Measurements from ENCODE around the gene CASKIN1.
A peak's percentile ranks its signal among the peaks of the same experiment; 100 is the strongest.

The CASKIN1 gene

GRCh38 chr16:2170587-2171435, 25.6 kb downstream of the CASKIN1 start:
- DNase-seq: no peak
- H3K27me3 Mint-ChIP-seq (ENCODE audit: low read depth, poor library complexity): no peaks in the 10 kb centered on the region
- H3K4me1 Mint-ChIP-seq: no peaks in the 10 kb centered on the region
- no peak overlapping the region for H3K4me3 Mint-ChIP-seq
- no peaks in the 10 kb centered on the region for H3K9me3 Mint-ChIP-seq
- no peak overlapping the region for H3K27ac Mint-ChIP-seq
- peaks cover 7% of the 10 kb centered on the region for H3K36me3 Mint-ChIP-seq (ENCODE audit: low read depth)
- no peak for TF ChIP-seq CTCF (IDR thresholded peaks at IDR 0.05)

DNA sequence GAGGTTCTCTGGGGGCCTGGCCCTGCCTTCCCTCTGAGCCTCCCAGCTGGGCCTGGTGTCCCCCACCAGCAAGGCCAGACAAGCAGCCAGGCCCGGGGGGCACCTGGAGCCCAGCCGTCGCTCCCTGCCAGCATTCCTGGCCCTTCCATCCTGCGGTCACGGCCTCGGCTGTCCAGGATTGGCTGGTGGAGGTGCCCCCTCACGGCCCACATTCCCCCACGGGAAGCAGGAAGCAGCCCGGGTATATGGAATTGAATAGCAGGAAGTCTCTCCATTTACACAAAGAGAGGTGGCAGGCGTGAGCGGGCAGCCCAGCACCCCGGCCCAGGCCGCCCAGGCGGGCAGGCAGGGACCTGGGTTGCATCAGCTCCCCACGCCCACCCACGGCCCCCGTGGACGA, 26.3 kb downstream of the CASKIN1 start:
- H3K9me3 Mint-ChIP-seq: no peaks in the 10 kb centered on the region
- TF ChIP-seq CTCF (IDR thresholded peaks at IDR 0.05): no peak
- no peaks in the 10 kb centered on the region for H3K4me1 Mint-ChIP-seq
- H3K27me3 Mint-ChIP-seq (ENCODE audit: low read depth, poor library complexity): no peaks in the 10 kb centered on the region
- DNase-seq: no peak
- H3K36me3 Mint-ChIP-seq (ENCODE audit: low read depth): peaks cover 5% of the 10 kb centered on the region
- H3K27ac Mint-ChIP-seq: no peak overlapping the region
- no peak overlapping the region for H3K4me3 Mint-ChIP-seq

DNA sequence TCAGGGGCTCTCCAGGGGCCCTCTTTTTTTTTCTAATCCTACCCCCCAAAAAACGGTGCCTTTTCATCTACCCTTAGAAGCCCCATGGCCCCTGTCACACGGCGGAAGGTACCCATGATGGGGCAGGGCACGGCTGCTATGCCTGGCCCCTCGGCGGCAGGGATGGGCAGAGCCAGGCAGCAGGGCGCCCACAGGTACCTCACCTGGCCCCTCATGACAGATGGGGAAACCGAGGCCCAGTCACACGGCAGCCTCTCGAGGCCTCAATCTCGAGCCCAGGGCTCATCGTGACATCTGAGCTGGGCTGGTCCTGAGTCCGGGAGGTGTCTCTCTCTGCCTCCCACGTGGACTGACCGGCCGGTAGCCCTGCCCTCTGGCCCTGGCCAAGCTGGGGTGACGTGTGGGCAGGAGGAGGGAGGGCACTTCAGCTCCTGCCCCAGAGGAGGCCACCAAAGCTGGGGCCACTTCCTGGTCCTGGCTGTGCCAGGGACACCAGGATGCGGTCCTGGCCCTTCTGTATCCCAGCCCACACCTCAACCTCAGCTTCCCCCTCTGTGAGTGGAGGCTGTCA, 29.3 kb downstream of the CASKIN1 start:
- DNase-seq: no peak
- H3K4me1 Mint-ChIP-seq: no peaks in the 10 kb centered on the region
- H3K36me3 Mint-ChIP-seq (ENCODE audit: low read depth): peaks cover 13% of the 10 kb centered on the region
- no peak overlapping the region for H3K27ac Mint-ChIP-seq
- no peaks in the 10 kb centered on the region for H3K27me3 Mint-ChIP-seq (ENCODE audit: low read depth, poor library complexity)
- no peak overlapping the region for H3K4me3 Mint-ChIP-seq
- TF ChIP-seq CTCF (IDR thresholded peaks at IDR 0.05): no peak
- H3K9me3 Mint-ChIP-seq: no peaks in the 10 kb centered on the region

- no peaks in the 10 kb centered on the region for H3K9me3 Mint-ChIP-seq
- no peaks in the 10 kb centered on the region for H3K27me3 Mint-ChIP-seq (ENCODE audit: low read depth, poor library complexity)
- H3K4me3 Mint-ChIP-seq: no peak overlapping the region
- peaks cover 13% of the 10 kb centered on the region for H3K36me3 Mint-ChIP-seq (ENCODE audit: low read depth)
- no peaks in the 10 kb centered on the region for H3K4me1 Mint-ChIP-seq
- peak overlapping the region; percentile 84 for H3K27ac Mint-ChIP-seq
- DNase-seq: no peak
- TF ChIP-seq CTCF (IDR thresholded peaks at IDR 0.05): no peak
Measured at GRCh38 chr16:2166263-2167067, 29.9 kb downstream of the CASKIN1 start.

- Mint-ChIP-seq H3K9me3 (no peaks in the 10 kb centered on the region), H3K4me3 (no peak overlapping the region), H3K27ac (peak overlapping the region; percentile 84), H3K27me3 (ENCODE audit: low read depth, poor library complexity) (no peaks in the 10 kb centered on the region), H3K36me3 (ENCODE audit: low read depth) (peaks cover 13% of the 10 kb centered on the region), H3K4me1 (no peaks in the 10 kb centered on the region)
- no peak for TF ChIP-seq CTCF (IDR thresholded peaks at IDR 0.05)
- DNase-seq: no peak
Measured at GRCh38 chr16:2165861-2166260, 30.5 kb downstream of the CASKIN1 start.
